WTC11 (cell line): ENCODE results near the gene MAP4K1. TPM values are rescaled to one million over a fixed set of nuclear protein-coding genes. Genes with fewer than 3 reads are reported as not detected.

Experiments
- ARID4B ChIP-seq: sonication (generic); formaldehyde crosslinking; IDR thresholded peaks from 2 replicates; pipeline ENCODE4 v1.8.0; 2023; ENCODE audit warnings: missing genetic modification reagents, mild to moderate bottlenecking, borderline replicate concordance
- CREB1 ChIP-seq: sonication (generic); formaldehyde crosslinking; IDR thresholded peaks from 2 replicates; pipeline ENCODE4 v1.8.0; 2023; ENCODE audit warnings: mild to moderate bottlenecking, missing genetic modification reagents
- E2F4 ChIP-seq: sonication (generic); formaldehyde crosslinking; IDR thresholded peaks from 2 replicates; pipeline ENCODE4 v1.8.1; 2022; ENCODE audit warnings: low read depth, mild to moderate bottlenecking, moderate library complexity, missing genetic modification reagents, borderline replicate concordance
- E2F5 ChIP-seq: sonication (generic); formaldehyde crosslinking; IDR thresholded peaks from 2 replicates; pipeline ENCODE4 v1.8.1; 2022; ENCODE audit warnings: mild to moderate bottlenecking, moderate library complexity, missing genetic modification reagents
- ELF4 ChIP-seq: sonication (generic); formaldehyde crosslinking; IDR thresholded peaks from 2 replicates; pipeline ENCODE4 v1.8.1; 2022; ENCODE audit warnings: low read depth, mild to moderate bottlenecking, moderate library complexity, missing genetic modification reagents
- MAX ChIP-seq: sonication (generic); formaldehyde crosslinking; IDR thresholded peaks from 2 replicates; pipeline ENCODE4 v1.8.0; 2022; ENCODE audit warnings: mild to moderate bottlenecking, missing genetic modification reagents
- ZNF138 ChIP-seq: sonication (generic); formaldehyde crosslinking; conservative IDR thresholded peaks from 2 replicates; pipeline ENCODE4 v1.8.1; 2022; ENCODE audit warnings: mild to moderate bottlenecking, moderate library complexity, missing genetic modification reagents
- ZNF425 ChIP-seq: fragments of 250-450 bp; sonication (Bioruptor Pico); conservative IDR thresholded peaks from 2 replicates; pipeline ENCODE4 v1.9.0; 2021; ENCODE audit warnings: mild to moderate bottlenecking
- total RNA-seq: library from RNA; stranded (reverse); gene quantifications from 3 replicates; pipeline ENCODE4 v1.2.3, GENCODE V29; 2021
- TF ChIP-seq, protein P1 (sequence below): fragments of 250-450 bp; sonication (Bioruptor Pico); IDR thresholded peaks from 2 replicates; pipeline ENCODE4 v1.9.0; 2021; ENCODE audit warnings: mild to moderate bottlenecking, borderline replicate concordance
- TF ChIP-seq, protein P2 (sequence below): sonication (generic); formaldehyde crosslinking; IDR thresholded peaks from 2 replicates; pipeline ENCODE4 v1.8.1; 2023; ENCODE audit warnings: mild to moderate bottlenecking, missing genetic modification reagents, moderate library complexity

MAP4K1 gene
- total RNA-seq, 1 experiment from 2014 or later: 14.0 TPM

- TF ChIP-seq MAX (CRISPR knock-in tag): no peak
- no peak for TF ChIP-seq ELF4 (CRISPR knock-in tag)
- no peak for TF ChIP-seq CREB1 (CRISPR knock-in tag)
- TF ChIP-seq E2F4 (CRISPR knock-in tag): no peak
- TF ChIP-seq ZNF138: no peak
- no peak for TF ChIP-seq E2F5 (CRISPR knock-in tag)
- TF ChIP-seq ZNF425: no peak
- TF ChIP-seq ARID4B (CRISPR knock-in tag): no peak
- TF ChIP-seq, protein P1, sequence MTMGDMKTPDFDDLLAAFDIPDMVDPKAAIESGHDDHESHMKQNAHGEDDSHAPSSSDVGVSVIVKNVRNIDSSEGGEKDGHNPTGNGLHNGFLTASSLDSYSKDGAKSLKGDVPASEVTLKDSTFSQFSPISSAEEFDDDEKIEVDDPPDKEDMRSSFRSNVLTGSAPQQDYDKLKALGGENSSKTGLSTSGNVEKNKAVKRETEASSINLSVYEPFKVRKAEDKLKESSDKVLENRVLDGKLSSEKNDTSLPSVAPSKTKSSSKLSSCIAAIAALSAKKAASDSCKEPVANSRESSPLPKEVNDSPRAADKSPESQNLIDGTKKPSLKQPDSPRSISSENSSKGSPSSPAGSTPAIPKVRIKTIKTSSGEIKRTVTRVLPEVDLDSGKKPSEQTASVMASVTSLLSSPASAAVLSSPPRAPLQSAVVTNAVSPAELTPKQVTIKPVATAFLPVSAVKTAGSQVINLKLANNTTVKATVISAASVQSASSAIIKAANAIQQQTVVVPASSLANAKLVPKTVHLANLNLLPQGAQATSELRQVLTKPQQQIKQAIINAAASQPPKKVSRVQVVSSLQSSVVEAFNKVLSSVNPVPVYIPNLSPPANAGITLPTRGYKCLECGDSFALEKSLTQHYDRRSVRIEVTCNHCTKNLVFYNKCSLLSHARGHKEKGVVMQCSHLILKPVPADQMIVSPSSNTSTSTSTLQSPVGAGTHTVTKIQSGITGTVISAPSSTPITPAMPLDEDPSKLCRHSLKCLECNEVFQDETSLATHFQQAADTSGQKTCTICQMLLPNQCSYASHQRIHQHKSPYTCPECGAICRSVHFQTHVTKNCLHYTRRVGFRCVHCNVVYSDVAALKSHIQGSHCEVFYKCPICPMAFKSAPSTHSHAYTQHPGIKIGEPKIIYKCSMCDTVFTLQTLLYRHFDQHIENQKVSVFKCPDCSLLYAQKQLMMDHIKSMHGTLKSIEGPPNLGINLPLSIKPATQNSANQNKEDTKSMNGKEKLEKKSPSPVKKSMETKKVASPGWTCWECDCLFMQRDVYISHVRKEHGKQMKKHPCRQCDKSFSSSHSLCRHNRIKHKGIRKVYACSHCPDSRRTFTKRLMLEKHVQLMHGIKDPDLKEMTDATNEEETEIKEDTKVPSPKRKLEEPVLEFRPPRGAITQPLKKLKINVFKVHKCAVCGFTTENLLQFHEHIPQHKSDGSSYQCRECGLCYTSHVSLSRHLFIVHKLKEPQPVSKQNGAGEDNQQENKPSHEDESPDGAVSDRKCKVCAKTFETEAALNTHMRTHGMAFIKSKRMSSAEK (CRISPR knock-in tag): no peak
- TF ChIP-seq, protein P2, sequence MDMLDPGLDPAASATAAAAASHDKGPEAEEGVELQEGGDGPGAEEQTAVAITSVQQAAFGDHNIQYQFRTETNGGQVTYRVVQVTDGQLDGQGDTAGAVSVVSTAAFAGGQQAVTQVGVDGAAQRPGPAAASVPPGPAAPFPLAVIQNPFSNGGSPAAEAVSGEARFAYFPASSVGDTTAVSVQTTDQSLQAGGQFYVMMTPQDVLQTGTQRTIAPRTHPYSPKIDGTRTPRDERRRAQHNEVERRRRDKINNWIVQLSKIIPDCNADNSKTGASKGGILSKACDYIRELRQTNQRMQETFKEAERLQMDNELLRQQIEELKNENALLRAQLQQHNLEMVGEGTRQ (CRISPR knock-in tag): no peak
Measured at GRCh38 chr19:38561053-38561606, 56.6 kb downstream of the MAP4K1 start (continued).
